Measurements from ENCODE around the gene LITAFD. TPM values are rescaled to one million over a fixed set of nuclear protein-coding genes. Genes with fewer than 3 reads are reported as not detected.

LITAFD gene
- total RNA-seq, 1 donor from 2014 or later: not detected

- Histone ChIP-seq H3K9ac (ENCODE audit: low read depth in 1 of 3, low read length in 3 of 3) (no peak overlapping the region), H3K27me3 (ENCODE audit: control insufficient read depth in 3 of 3, insufficient read depth in 3 of 3, low read length in 3 of 3) (no peaks in the 10 kb centered on the region), H3K36me3 (ENCODE audit: control insufficient read depth in 3 of 3, insufficient read depth in 3 of 3, low read length in 3 of 3) (peaks cover 7 to 35% (median 24%) of the 10 kb centered on the region in 3 donors), H3K27ac (ENCODE audit: low read depth, low read length) (no peak overlapping the region), H3K9me3 (ENCODE audit: control insufficient read depth in 3 of 3, low read length in 3 of 3) (no peaks in the 10 kb centered on the region), H3K4me1 (ENCODE audit: control insufficient read depth in 3 of 3, insufficient read depth in 3 of 3, low read length in 3 of 3) (peaks cover 5 to 14% (median 6%) of the 10 kb centered on the region in 3 donors), H3K4me3 (ENCODE audit: low read length in 3 of 3) (no peak overlapping the region)
These were observed 44.7 kb downstream of the LITAFD start for GRCh38 chr16:8926827-8927226.

GRCh38 chr16:8928467-8928957 lies 46.4 kb downstream of the LITAFD start:
- Histone ChIP-seq H3K27ac (ENCODE audit: low read depth, low read length) (no peak overlapping the region), H3K4me3 (ENCODE audit: low read length in 3 of 3) (no peak overlapping the region), H3K27me3 (ENCODE audit: control insufficient read depth in 3 of 3, insufficient read depth in 3 of 3, low read length in 3 of 3) (no peaks in the 10 kb centered on the region), H3K9me3 (ENCODE audit: control insufficient read depth in 3 of 3, low read length in 3 of 3) (no peaks in the 10 kb centered on the region), H3K4me1 (ENCODE audit: control insufficient read depth in 3 of 3, insufficient read depth in 3 of 3, low read length in 3 of 3) (peaks cover 5 to 14% (median 6%) of the 10 kb centered on the region in 3 donors), H3K36me3 (ENCODE audit: control insufficient read depth in 3 of 3, insufficient read depth in 3 of 3, low read length in 3 of 3) (peaks cover 5 to 25% (median 17%) of the 10 kb centered on the region in 3 donors), H3K9ac (ENCODE audit: low read depth in 1 of 3, low read length in 3 of 3) (no peak overlapping the region)

GRCh38 chr16:8929086-8929748 lies 47.1 kb downstream of the LITAFD start:
- H3K9ac ChIP-seq (ENCODE audit: low read depth in 1 of 3, low read length in 3 of 3): no peak overlapping the region

GRCh38 chr16:8931859-8932258 lies 49.7 kb downstream of the LITAFD start:
- no peak overlapping the region for H3K27ac ChIP-seq (ENCODE audit: low read depth, low read length)
- no peak overlapping the region for H3K9ac ChIP-seq (ENCODE audit: low read depth in 1 of 3, low read length in 3 of 3)
- H3K27me3 ChIP-seq (ENCODE audit: control insufficient read depth in 3 of 3, insufficient read depth in 3 of 3, low read length in 3 of 3): no peaks in the 10 kb centered on the region

More at GRCh38 chr16:8929086-8929748, 47.1 kb downstream of the LITAFD start:
- peaks cover 5 to 25% (median 17%) of the 10 kb centered on the region in 3 donors for H3K36me3 ChIP-seq (ENCODE audit: control insufficient read depth in 3 of 3, insufficient read depth in 3 of 3, low read length in 3 of 3)
- H3K27ac ChIP-seq (ENCODE audit: low read depth, low read length): no peak overlapping the region
- H3K4me3 ChIP-seq (ENCODE audit: low read length in 3 of 3): no peak overlapping the region
- peaks cover 3 to 10% (median 6%) of the 10 kb centered on the region in 3 donors for H3K4me1 ChIP-seq (ENCODE audit: control insufficient read depth in 3 of 3, insufficient read depth in 3 of 3, low read length in 3 of 3)
- H3K9me3 ChIP-seq (ENCODE audit: control insufficient read depth in 3 of 3, low read length in 3 of 3): no peaks in the 10 kb centered on the region
- no peaks in the 10 kb centered on the region for H3K27me3 ChIP-seq (ENCODE audit: control insufficient read depth in 3 of 3, insufficient read depth in 3 of 3, low read length in 3 of 3)

GRCh38 chr16:8934601-8935000 lies 52.5 kb downstream of the LITAFD start:
- peaks cover 19 to 35% (median 21%) of the 10 kb centered on the region in 3 donors for H3K4me1 ChIP-seq (ENCODE audit: control insufficient read depth in 3 of 3, insufficient read depth in 3 of 3, low read length in 3 of 3)
- no peak overlapping the region for H3K9ac ChIP-seq (ENCODE audit: low read depth in 1 of 3, low read length in 3 of 3)
- no peak overlapping the region for H3K4me3 ChIP-seq (ENCODE audit: low read length in 3 of 3)
- H3K36me3 ChIP-seq (ENCODE audit: control insufficient read depth in 3 of 3, insufficient read depth in 3 of 3, low read length in 3 of 3): peaks cover 0 to 5% (median 5%) of the 10 kb centered on the region in 3 donors
- H3K9me3 ChIP-seq (ENCODE audit: control insufficient read depth in 3 of 3, low read length in 3 of 3): no peaks in the 10 kb centered on the region
- no peaks in the 10 kb centered on the region for H3K27me3 ChIP-seq (ENCODE audit: control insufficient read depth in 3 of 3, insufficient read depth in 3 of 3, low read length in 3 of 3)
- no peak overlapping the region for H3K27ac ChIP-seq (ENCODE audit: low read depth, low read length)

More at GRCh38 chr16:8931859-8932258, 49.7 kb downstream of the LITAFD start:
- H3K36me3 ChIP-seq (ENCODE audit: control insufficient read depth in 3 of 3, insufficient read depth in 3 of 3, low read length in 3 of 3): peaks cover 5 to 21% (median 17%) of the 10 kb centered on the region in 3 donors
- H3K4me1 ChIP-seq (ENCODE audit: control insufficient read depth in 3 of 3, insufficient read depth in 3 of 3, low read length in 3 of 3): peaks cover 6 to 22% (median 15%) of the 10 kb centered on the region in 3 donors
- H3K4me3 ChIP-seq (ENCODE audit: low read length in 3 of 3): no peak overlapping the region
- H3K9me3 ChIP-seq (ENCODE audit: control insufficient read depth in 3 of 3, low read length in 3 of 3): no peaks in the 10 kb centered on the region

Other genes with a start within 250 kb of the LITAFD start
- gene ABAT, start 207.7 kb upstream of the LITAFD start, total RNA-seq: 13.6 TPM
- 6.8 TPM for gene TMEM186, start 84.7 kb upstream of the LITAFD start, total RNA-seq
- 11.5 TPM for gene PMM2, start 84.5 kb upstream of the LITAFD start, total RNA-seq
- 118 TPM for gene CARHSP1, start 13.3 kb upstream of the LITAFD start, total RNA-seq
- gene USP7, start 81.6 kb downstream of the LITAFD start, total RNA-seq: 57.9 TPM
- 51.7 TPM for gene HAPSTR1, start 209.3 kb downstream of the LITAFD start, total RNA-seq